Neural progenitor cell (in vitro differentiated cells): ENCODE data around the gene MYO1A. TPM values are rescaled to one million over a fixed set of nuclear protein-coding genes. Genes with fewer than 3 reads are reported as not detected.

Source experiments
- DNase-seq: peaks from one replicate; pipeline ENCODE4 v3.0.0-alpha.2; 2016; ENCODE audit warnings: low spot score
- H2AFZ ChIP-seq: fragments of 200-600 bp; sonication (generic); replicated peaks from 2 replicates; pipeline ENCODE4 v1.6.1; 2016; ENCODE audit warnings: antibody characterized with exemption
- H3F3A ChIP-seq: fragments of 200-600 bp; sonication (generic); 2 replicates; pipeline ENCODE4 v1.6.1; 2016; ENCODE audit warnings: antibody characterized with exemption, low read depth
- H3K27ac ChIP-seq: fragments of 200-600 bp; sonication (generic); 2 replicates; pipeline ENCODE4 v1.5.1; 2016; ENCODE audit warnings: mild to moderate bottlenecking
- H3K27me3 ChIP-seq: fragments of 200-600 bp; sonication (generic); 2 replicates; pipeline ENCODE4 v1.6.1; 2016; ENCODE audit warnings: mild to moderate bottlenecking, moderate library complexity
- H3K36me3 ChIP-seq: fragments of 200-600 bp; sonication (generic); 2 replicates; pipeline ENCODE4 v1.5.1; 2016
- H3K4me1 ChIP-seq: fragments of 200-600 bp; sonication (generic); 2 replicates; pipeline ENCODE4 v1.6.1; 2016; ENCODE audit warnings: mixed run types
- H3K4me2 ChIP-seq: fragments of 200-600 bp; sonication (generic); 2 replicates; pipeline ENCODE4 v1.6.1; 2016
- H3K4me3 ChIP-seq: fragments of 200-600 bp; sonication (generic); 2 replicates; pipeline ENCODE4 v1.5.1; 2016
- H3K79me2 ChIP-seq: fragments of 200-600 bp; sonication (generic); 2 replicates; pipeline ENCODE4 v1.6.1; 2016; ENCODE audit warnings: low read depth
- H3K9ac ChIP-seq: fragments of 200-600 bp; sonication (generic); 2 replicates; pipeline ENCODE4 v1.6.1; 2016
- H3K9me3 ChIP-seq: fragments of 200-600 bp; sonication (generic); 2 replicates; pipeline ENCODE4 v1.5.1; 2016; ENCODE audit warnings: low read depth
- H4K20me1 ChIP-seq: fragments of 200-600 bp; sonication (generic); 2 replicates; pipeline ENCODE4 v1.6.1; 2016; ENCODE audit warnings: low read depth
- H3K27ac Mint-ChIP-seq: 3 replicates; pipeline ENCODE4 v1.8.0; 2021; ENCODE audit warnings: mixed read lengths
- H3K27me3 Mint-ChIP-seq: 2 replicates; pipeline ENCODE4 v1.8.0; 2022; ENCODE audit warnings: low read depth, mild to moderate bottlenecking, inconsistent platforms, moderate library complexity, mixed read lengths; ENCODE audit not compliant: insufficient read depth
- H3K36me3 Mint-ChIP-seq: 3 replicates; pipeline ENCODE4 v1.8.0; 2021; ENCODE audit warnings: mixed read lengths
- H3K4me1 Mint-ChIP-seq: 3 replicates; pipeline ENCODE4 v1.8.0; 2021; ENCODE audit warnings: mixed read lengths
- H3K4me3 Mint-ChIP-seq: 3 replicates; pipeline ENCODE4 v1.8.0; 2021; ENCODE audit warnings: mild to moderate bottlenecking, moderate library complexity, mixed read lengths
- H3K9me3 Mint-ChIP-seq: 3 replicates; pipeline ENCODE4 v1.8.0; 2020; ENCODE audit warnings: mixed read lengths
- CTCF ChIP-seq: fragments of 200-600 bp; sonication (generic); IDR thresholded peaks from 2 replicates; pipeline ENCODE4 v1.5.1; 2017; ENCODE audit warnings: antibody characterized with exemption, mild to moderate bottlenecking
- EZH2 ChIP-seq: fragments of 200-600 bp; sonication (generic); IDR thresholded peaks from 2 replicates; pipeline ENCODE4 v1.6.1; 2017; ENCODE audit warnings: antibody characterized with exemption, mild to moderate bottlenecking, moderate library complexity
- EZH2phosphoT487 ChIP-seq: fragments of 200-600 bp; sonication (generic); IDR thresholded peaks from 2 replicates; pipeline ENCODE4 v1.6.1; 2017; ENCODE audit warnings: antibody characterized with exemption
- total RNA-seq: library from RNA; depleted of rRNA; stranded (reverse); fragments of >200 nt; gene quantifications from 2 replicates; pipeline ENCODE4 v1.2.3, GENCODE V29; 2015; ENCODE audit warnings: low replicate concordance

Gene MYO1A
- total RNA-seq, 1 donor from 2014 or later, result not detected

- Histone ChIP-seq H3F3A (peaks cover 8% of the 10 kb centered on the region), H3K9ac (no peak overlapping the region), H3K4me2 (no peak overlapping the region), H3K4me1 (no peaks in the 10 kb centered on the region), H3K27ac (no peak overlapping the region), H4K20me1 (no peaks in the 10 kb centered on the region), H2AFZ (no peak overlapping the region), H3K9me3 (no peaks in the 10 kb centered on the region), H3K4me3 (no peak overlapping the region), H3K27me3 (no peaks in the 10 kb centered on the region), H3K79me2 (no peaks in the 10 kb centered on the region), H3K36me3 (no peaks in the 10 kb centered on the region)
- H3K36me3 Mint-ChIP-seq, result no peaks in the 10 kb centered on the region
- peaks cover 14% of the 10 kb centered on the region for H3K27me3 Mint-ChIP-seq
- no peaks in the 10 kb centered on the region for H3K9me3 Mint-ChIP-seq
- no peaks in the 10 kb centered on the region for H3K4me1 Mint-ChIP-seq
- no peak overlapping the region for H3K4me3 Mint-ChIP-seq
- H3K27ac Mint-ChIP-seq, result no peak overlapping the region
- no peak for DNase-seq
- TF ChIP-seq EZH2phosphoT487 (no peak), EZH2 (no peak), CTCF (no peak)
Observed at GRCh38 chr12:57048423-57049118, 1.4 kb downstream of the MYO1A start.

GRCh38 chr12:57047981-57048380 is 1.9 kb downstream of the MYO1A start:
- no peaks in the 10 kb centered on the region for H3K4me1 ChIP-seq
- no peak overlapping the region for H3K4me3 Mint-ChIP-seq
- H3K4me2 ChIP-seq, result no peak overlapping the region
- no peaks in the 10 kb centered on the region for H3K9me3 ChIP-seq
- H3K4me1 Mint-ChIP-seq, result no peaks in the 10 kb centered on the region
- H3K27ac ChIP-seq, result no peak overlapping the region
- H3K36me3 Mint-ChIP-seq, result no peaks in the 10 kb centered on the region
- no peaks in the 10 kb centered on the region for H3K27me3 ChIP-seq
- no peak for DNase-seq
- H3F3A ChIP-seq, result peaks cover 8% of the 10 kb centered on the region
- H2AFZ ChIP-seq, result no peak overlapping the region
- no peak overlapping the region for H3K9ac ChIP-seq
- H3K27me3 Mint-ChIP-seq, result peaks cover 19% of the 10 kb centered on the region
- no peak overlapping the region for H3K4me3 ChIP-seq
- no peaks in the 10 kb centered on the region for H3K79me2 ChIP-seq
- TF ChIP-seq CTCF (no peak), EZH2phosphoT487 (no peak), EZH2 (no peak)
- H4K20me1 ChIP-seq, result no peaks in the 10 kb centered on the region
- no peaks in the 10 kb centered on the region for H3K36me3 ChIP-seq
- H3K27ac Mint-ChIP-seq, result no peak overlapping the region
- H3K9me3 Mint-ChIP-seq, result no peaks in the 10 kb centered on the region

- no peak for TF ChIP-seq EZH2
- TF ChIP-seq EZH2phosphoT487, result no peak
- no peak for TF ChIP-seq CTCF
- no peaks in the 10 kb centered on the region for H4K20me1 ChIP-seq
- H3F3A ChIP-seq, result peaks cover 8% of the 10 kb centered on the region
- no peak overlapping the region for H3K4me2 ChIP-seq
- no peak overlapping the region for H3K9ac ChIP-seq
- no peaks in the 10 kb centered on the region for H3K79me2 ChIP-seq
- Mint-ChIP-seq H3K27ac (no peak overlapping the region), H3K36me3 (no peaks in the 10 kb centered on the region), H3K27me3 (peaks cover 19% of the 10 kb centered on the region), H3K4me3 (peak overlapping the region; percentile 41), H3K4me1 (no peaks in the 10 kb centered on the region), H3K9me3 (no peaks in the 10 kb centered on the region)
- no peaks in the 10 kb centered on the region for H3K9me3 ChIP-seq
- no peak for DNase-seq
- H2AFZ ChIP-seq, result no peak overlapping the region
- no peak overlapping the region for H3K27ac ChIP-seq
- no peaks in the 10 kb centered on the region for H3K36me3 ChIP-seq
- H3K4me1 ChIP-seq, result no peaks in the 10 kb centered on the region
- no peaks in the 10 kb centered on the region for H3K27me3 ChIP-seq
- H3K4me3 ChIP-seq, result no peak overlapping the region
Observed at GRCh38 chr12:57046947-57047890, 2.7 kb downstream of the MYO1A start.
